H1 (cell line): Measurements from ENCODE around the gene TAS2R50.

Source experiments
- BACH1 ChIP-seq: IDR thresholded peaks from 2 replicates; pipeline ENCODE4 v1.6.1; 2012; ENCODE audit warnings: low read length, improper control_type of control experiment
- CTCF ChIP-seq, 3 experiments: IDR thresholded peaks; 1 replicate in 2 of 3; 2 replicates in 1 of 3; pipeline versions ENCODE4 v1.5.1 to v1.6.1; 2011; ENCODE audit warnings: low read length in 3 of 3, mild to moderate bottlenecking in 3 of 3, inconsistent platforms in 2 of 3, low read depth in 1 of 3, moderate library complexity in 1 of 3; ENCODE audit not compliant: insufficient read depth in 1 of 3; ENCODE audit errors: control extremely low read depth in 1 of 3
- GTF2F1 ChIP-seq: IDR thresholded peaks from 2 replicates; pipeline ENCODE4 v1.6.1; 2012; ENCODE audit warnings: low read depth, low read length, improper control_type of control experiment, borderline replicate concordance
- KDM1A ChIP-seq: fragments of 200-600, 300-600 bp; sonication (generic); IDR thresholded peaks from 2 replicates; pipeline ENCODE4 v1.7.1; 2016; ENCODE audit warnings: mild to moderate bottlenecking, low read length, borderline replicate concordance
- MAX ChIP-seq: IDR thresholded peaks from 2 replicates; pipeline ENCODE4 v1.6.1; 2012; ENCODE audit warnings: inconsistent platforms
- NANOG ChIP-seq: IDR thresholded peaks from 2 replicates; pipeline ENCODE4 v1.6.1; 2011; ENCODE audit warnings: low read length, low read depth, mild to moderate bottlenecking, inconsistent platforms; ENCODE audit not compliant: insufficient read depth, poor library complexity, severe bottlenecking
- PHF8 ChIP-seq: fragments of 200-600 bp; sonication (generic); conservative IDR thresholded peaks from 2 replicates; pipeline ENCODE4 v1.7.1; 2012; ENCODE audit warnings: low read depth, mild to moderate bottlenecking, inconsistent platforms, low read length, moderate library complexity
- RFX5 ChIP-seq: IDR thresholded peaks from 2 replicates; pipeline ENCODE4 v1.6.1; 2011; ENCODE audit warnings: low read depth, low read length, improper control_type of control experiment, borderline replicate concordance
- TAF1 ChIP-seq: IDR thresholded peaks from 2 replicates; pipeline ENCODE4 v1.6.1; 2011; ENCODE audit warnings: mild to moderate bottlenecking, low read depth, low read length
- USF2 ChIP-seq: IDR thresholded peaks from 2 replicates; pipeline ENCODE4 v1.6.1; 2011; ENCODE audit warnings: low read length, improper control_type of control experiment
- ZNF274 ChIP-seq: IDR thresholded peaks from 2 replicates; pipeline ENCODE4 v1.7.0; 2012; ENCODE audit warnings: low read length, borderline replicate concordance; ENCODE audit errors: extremely low read depth

GRCh38 chr12:10960211-10960610 is 26.5 kb downstream of the TAS2R50 start:
- no peak for TF ChIP-seq CTCF (IDR thresholded peaks at IDR 0.05; ENCODE audit: control extremely low read depth in 1 of 3, insufficient read depth in 1 of 3, low read depth in 1 of 3, low read length in 3 of 3)
- no peak for TF ChIP-seq KDM1A
- TF ChIP-seq GTF2F1: no peak
- TF ChIP-seq NANOG: no peak
- TF ChIP-seq MAX: no peak
- no peak for TF ChIP-seq USF2
- no peak for TF ChIP-seq BACH1
- no peak for TF ChIP-seq TAF1
- no peak for TF ChIP-seq ZNF274
- no peak for TF ChIP-seq RFX5
- no peak for TF ChIP-seq PHF8
